GM12865 (cell line): ENCODE measurements around the gene HDAC9.

Source experiments
- DNase-seq: peaks from one replicate; pipeline ENCODE4 v3.0.0; 2010; ENCODE audit warnings: low read depth
- H3K4me3 ChIP-seq: 2 replicates; pipeline ENCODE4 v1.5.1; 2011; ENCODE audit warnings: mild to moderate bottlenecking, low read depth, low read length, control low read depth
- TF ChIP-seq, protein P1 (sequence below): IDR thresholded peaks from 2 replicates; pipeline ENCODE4 v1.5.1; 2011; ENCODE audit warnings: low read length, control low read depth, low read depth, inconsistent platforms; ENCODE audit not compliant: insufficient read depth; ENCODE audit errors: missing control alignments

The HDAC9 gene

DNA sequence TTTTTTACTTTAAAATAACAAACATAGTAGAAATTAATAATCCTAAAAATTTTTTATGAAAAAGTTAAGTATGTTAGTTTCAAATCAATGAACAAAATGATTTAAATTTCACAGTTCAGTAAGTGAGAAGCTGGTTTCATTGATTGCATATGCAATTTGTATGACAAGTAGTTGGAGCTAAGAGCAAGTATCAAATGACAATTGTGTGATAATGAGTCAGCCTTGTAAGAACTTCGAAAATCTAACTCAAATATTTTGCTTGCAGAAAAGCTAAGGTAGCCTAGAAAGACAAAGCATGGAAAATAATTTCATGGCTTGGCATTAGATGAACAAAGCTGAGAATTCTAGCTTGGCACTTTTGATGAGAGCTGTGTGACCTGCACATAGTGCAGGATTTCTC is 111.5 kb downstream of the HDAC9 start:
- no peak overlapping the region for H3K4me3 ChIP-seq
- DNase-seq = no peak
- TF ChIP-seq, protein P1, sequence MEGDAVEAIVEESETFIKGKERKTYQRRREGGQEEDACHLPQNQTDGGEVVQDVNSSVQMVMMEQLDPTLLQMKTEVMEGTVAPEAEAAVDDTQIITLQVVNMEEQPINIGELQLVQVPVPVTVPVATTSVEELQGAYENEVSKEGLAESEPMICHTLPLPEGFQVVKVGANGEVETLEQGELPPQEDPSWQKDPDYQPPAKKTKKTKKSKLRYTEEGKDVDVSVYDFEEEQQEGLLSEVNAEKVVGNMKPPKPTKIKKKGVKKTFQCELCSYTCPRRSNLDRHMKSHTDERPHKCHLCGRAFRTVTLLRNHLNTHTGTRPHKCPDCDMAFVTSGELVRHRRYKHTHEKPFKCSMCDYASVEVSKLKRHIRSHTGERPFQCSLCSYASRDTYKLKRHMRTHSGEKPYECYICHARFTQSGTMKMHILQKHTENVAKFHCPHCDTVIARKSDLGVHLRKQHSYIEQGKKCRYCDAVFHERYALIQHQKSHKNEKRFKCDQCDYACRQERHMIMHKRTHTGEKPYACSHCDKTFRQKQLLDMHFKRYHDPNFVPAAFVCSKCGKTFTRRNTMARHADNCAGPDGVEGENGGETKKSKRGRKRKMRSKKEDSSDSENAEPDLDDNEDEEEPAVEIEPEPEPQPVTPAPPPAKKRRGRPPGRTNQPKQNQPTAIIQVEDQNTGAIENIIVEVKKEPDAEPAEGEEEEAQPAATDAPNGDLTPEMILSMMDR = no peak

DNA sequence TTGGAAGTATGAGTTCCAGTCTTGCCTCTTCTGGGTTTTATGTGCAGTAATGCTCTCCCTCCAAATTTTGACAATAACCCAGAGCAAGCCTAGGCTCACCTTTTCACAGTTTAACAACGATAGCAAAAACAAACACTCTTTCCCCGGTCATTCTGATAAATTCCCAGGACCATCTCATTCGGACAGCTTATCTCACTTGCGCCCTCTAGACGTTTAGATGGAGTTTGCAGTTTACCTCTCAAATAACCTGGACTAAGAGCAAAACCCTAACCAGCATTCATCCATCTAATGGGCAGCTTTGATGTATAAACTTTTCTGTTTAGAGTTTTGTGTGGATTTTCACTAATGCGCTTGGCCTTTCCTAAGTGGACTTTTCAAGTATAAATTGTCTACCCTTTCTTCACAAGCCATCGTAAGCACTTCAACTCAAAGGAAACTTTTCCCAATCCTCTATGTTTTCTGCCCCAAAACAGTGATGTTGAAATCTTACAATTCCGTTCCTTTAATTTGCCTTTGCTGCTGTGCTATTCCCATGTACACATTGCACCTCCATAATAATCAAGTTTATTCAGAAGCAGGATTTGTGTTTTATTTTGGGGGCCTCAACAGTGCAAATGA is 114.9 kb downstream of the HDAC9 start:
- DNase-seq = peak; percentile 56
- TF ChIP-seq, protein P1 = peak; percentile 61
- H3K4me3 ChIP-seq = no peak overlapping the region

DNA sequence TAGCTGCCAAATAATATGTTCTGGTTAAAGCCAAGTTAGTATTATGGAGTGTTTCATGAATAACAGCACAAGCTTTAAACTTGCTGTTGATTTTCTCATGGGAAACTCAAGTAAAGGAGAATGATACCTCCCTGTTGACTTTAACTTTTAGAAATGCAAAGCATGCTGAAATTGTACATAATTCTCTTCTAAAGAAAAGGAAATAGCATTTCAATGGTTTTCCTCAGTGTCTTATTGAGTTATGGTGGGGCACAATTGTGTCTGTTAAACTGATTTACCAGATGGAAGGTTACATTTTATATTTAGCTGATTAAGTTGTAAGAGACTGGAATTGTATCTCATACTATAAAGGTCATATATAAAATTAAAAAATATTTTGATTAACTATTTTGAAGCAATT is 119.3 kb downstream of the HDAC9 start:
- TF ChIP-seq, protein P1 = no peak
- no peak overlapping the region for H3K4me3 ChIP-seq

DNA sequence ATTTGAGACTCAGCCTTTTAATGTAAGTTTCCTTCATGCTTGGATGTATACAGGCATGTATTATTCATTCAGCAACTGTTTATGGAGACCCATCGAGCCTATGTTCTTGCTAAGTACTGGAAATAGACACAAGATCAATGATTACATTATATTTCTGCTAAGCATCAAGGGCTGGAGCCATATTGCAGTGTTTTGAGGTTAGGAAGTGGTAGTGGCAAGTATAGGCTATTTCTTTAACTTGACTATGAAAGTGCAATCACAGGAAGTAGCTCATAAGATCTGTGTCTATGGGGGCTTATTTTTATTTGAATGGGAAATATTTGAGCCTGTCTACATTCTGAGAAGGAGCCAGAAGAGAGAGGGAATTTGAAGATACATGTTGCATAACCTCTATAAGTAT is 123.8 kb downstream of the HDAC9 start:
- no peak overlapping the region for H3K4me3 ChIP-seq
- TF ChIP-seq, protein P1 = no peak
- DNase-seq = no peak

More for the DNA sequence above, 119.3 kb downstream of the HDAC9 start:
- DNase-seq = no peak

DNA sequence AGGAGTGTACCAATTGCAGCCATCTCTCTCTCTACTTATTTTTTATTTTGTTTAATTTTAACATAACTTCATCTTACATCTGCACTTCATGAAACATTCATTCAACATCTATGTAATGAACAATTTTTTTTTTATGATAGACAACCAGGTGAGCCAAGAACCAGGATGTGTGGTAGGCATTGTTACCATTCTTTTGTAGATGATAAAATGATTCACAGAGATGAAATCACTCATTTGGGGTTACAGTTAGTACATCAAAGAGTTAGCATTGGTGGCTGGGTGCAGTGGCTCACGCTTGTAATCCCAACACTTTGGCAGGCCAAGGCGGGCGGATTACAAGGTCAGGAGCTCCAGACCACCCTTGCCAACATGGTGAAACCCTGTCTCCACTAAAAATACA is 127.8 kb downstream of the HDAC9 start:
- TF ChIP-seq, protein P1 = no peak
- no peak overlapping the region for H3K4me3 ChIP-seq
- DNase-seq = no peak

DNA sequence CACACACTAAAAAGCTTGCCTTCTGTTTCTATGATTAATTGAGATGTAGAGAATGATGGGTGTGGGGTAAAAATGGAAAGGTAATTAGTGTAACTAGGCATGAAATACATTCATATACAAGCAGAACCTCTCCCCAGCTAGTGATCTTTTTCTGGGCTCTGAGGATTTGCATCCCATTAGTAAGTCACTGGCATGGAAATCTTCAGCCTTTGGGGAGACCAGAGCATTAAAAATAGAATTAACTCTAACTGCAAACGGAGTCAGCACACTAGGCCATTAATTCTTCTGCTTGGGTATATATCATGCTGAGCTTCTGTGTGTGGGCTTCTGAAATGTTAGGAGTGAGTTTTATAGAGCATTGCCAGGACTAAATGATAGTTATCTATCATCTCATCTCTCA is 128.9 kb downstream of the HDAC9 start:
- DNase-seq = no peak
- H3K4me3 ChIP-seq = no peak overlapping the region
- TF ChIP-seq, protein P1 = no peak

DNA sequence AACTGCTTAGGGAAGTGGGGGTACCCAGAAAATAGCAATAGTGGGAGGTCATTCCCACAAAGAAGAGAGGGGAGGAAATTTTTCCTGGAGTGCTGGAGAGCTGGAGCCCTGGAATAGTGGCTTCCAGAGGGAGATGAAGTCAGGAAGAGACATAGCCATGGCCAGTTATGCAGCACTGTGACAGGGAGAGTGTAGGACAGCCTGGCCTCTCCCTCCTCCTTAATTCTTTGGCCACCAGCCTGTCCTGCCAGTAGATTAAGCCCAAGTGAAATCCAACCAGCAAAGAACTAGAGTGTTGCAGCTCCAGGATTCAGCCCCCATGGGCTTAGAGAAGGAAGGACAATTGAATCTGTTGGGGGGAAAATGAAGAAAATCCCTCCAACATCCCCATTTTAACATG is 130.5 kb downstream of the HDAC9 start:
- TF ChIP-seq, protein P1 = no peak
- H3K4me3 ChIP-seq = no peak overlapping the region
- DNase-seq = no peak
